Measurements from ENCODE around the gene SLBP. TPM values are rescaled to one million over a fixed set of nuclear protein-coding genes. Genes with fewer than 3 reads are reported as not detected.
A peak's percentile ranks its signal among the peaks of the same experiment; 100 is the strongest.

SLBP gene
- total and polyA plus RNA-seq, 12 donors, result 10.9 to 17.7 (median 12.8) TPM

- H3K9me3 ChIP-seq, result peaks cover 0 to 8% (median under 1%) of the 10 kb centered on the region in 11 donors
- DNase-seq (no peak), ATAC-seq (no peak)
- H3K4me1 ChIP-seq, result peaks cover 0 to 13% (median 3%) of the 10 kb centered on the region in 9 donors
- peaks cover 0 to 69% (median 4%) of the 10 kb centered on the region in 9 donors for H3K36me3 ChIP-seq
- TF ChIP-seq CTCF (IDR thresholded peaks at IDR 0.05), result no peak
- H3K4me3 ChIP-seq, result no peak overlapping the region
- peaks cover 0 to 10% (median 5%) of the 10 kb centered on the region in 7 donors for H3K27me3 ChIP-seq
- 86 to 97% methylated on average over 12 of the region's 12 CpGs for WGBS, 2 donors
- H3K27ac ChIP-seq, result no peak overlapping the region
- intact Hi-C loops (cut with DNase I), result no loop called here
Observed at GRCh38 chr4:1743551-1743950, 31.4 kb upstream of the SLBP start.

- Histone ChIP-seq H3K36me3 (peaks cover 0 to 93% (median 22%) of the 10 kb centered on the region in 9 donors), H3K4me3 (no peak overlapping the region), H3K27ac (no peak overlapping the region), H3K27me3 (no peaks in the 10 kb centered on the region), H3K4me1 (peaks cover 0 to 9% (median 0%) of the 10 kb centered on the region in 9 donors), H3K9me3 (peaks cover 0 to 22% (median 9%) of the 10 kb centered on the region in 11 donors)
- DNase-seq (no peak), ATAC-seq (no peak)
- TF ChIP-seq CTCF (IDR thresholded peaks at IDR 0.05), result no peak
- 92 to 93% methylated on average over 17 of the region's 17 CpGs for WGBS, 2 donors
- intact Hi-C loops (cut with DNase I), result no loop called here
Observed at GRCh38 chr4:1741208-1741607, 29.1 kb upstream of the SLBP start.

DNA sequence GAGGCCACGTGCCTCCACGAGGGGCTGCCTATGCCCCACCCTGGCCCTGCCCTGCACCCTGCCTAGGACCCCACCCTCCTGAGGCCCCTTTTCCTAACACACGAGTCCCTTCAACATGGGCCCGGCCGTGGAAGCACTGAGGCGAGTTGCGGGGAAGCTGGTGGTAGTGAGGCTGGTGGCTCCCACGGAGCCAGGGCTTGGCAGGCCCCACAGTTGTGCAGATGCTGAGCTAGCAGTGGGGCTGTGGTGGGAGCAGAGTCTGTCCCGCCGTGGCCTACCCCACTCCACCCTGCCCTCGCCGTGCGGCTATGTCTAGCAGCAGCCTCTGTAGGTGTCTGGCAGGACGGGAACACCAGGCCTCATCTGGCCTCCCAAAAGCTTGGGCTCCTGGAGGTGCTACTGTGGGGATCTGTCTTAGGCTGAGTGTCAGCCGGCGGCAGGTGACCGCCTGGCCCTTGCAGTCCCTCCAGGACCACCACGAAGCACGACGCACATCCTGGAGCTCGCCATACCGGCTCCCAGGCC lies 28.0 kb upstream of the SLBP start:
- 93 to 95% methylated on average over 22 of the region's 22 CpGs for WGBS, 2 donors
- intact Hi-C loops (cut with DNase I), result no loop called here

GRCh38 chr4:1739358-1739757 lies 27.2 kb upstream of the SLBP start:
- 93 to 96% methylated on average over 9 of the region's 9 CpGs for WGBS, 2 donors
- H3K36me3 ChIP-seq, result peaks cover 0 to 98% (median 22%) of the 10 kb centered on the region in 9 donors

More for the DNA sequence above, 28.0 kb upstream of the SLBP start:
- no peak for TF ChIP-seq CTCF (IDR thresholded peaks at IDR 0.05)
- peak overlapping the region in 1 of 10 donors; percentile 8 for H3K27ac ChIP-seq
- peaks cover 0 to 9% (median 0%) of the 10 kb centered on the region in 9 donors for H3K4me1 ChIP-seq
- H3K4me3 ChIP-seq, result no peak overlapping the region
- DNase-seq, result no peak
- no peaks in the 10 kb centered on the region for H3K27me3 ChIP-seq
- ATAC-seq, result peak in 2 of 8 donors; percentile 8 to 11
- H3K36me3 ChIP-seq, result peaks cover 0 to 98% (median 22%) of the 10 kb centered on the region in 9 donors
- peaks cover 0 to 22% (median 9%) of the 10 kb centered on the region in 11 donors for H3K9me3 ChIP-seq

More at GRCh38 chr4:1739358-1739757, 27.2 kb upstream of the SLBP start:
- Histone ChIP-seq H3K9me3 (peaks cover 0 to 22% (median 9%) of the 10 kb centered on the region in 11 donors), H3K27ac (no peak overlapping the region), H3K4me1 (peaks cover 0 to 9% (median 0%) of the 10 kb centered on the region in 9 donors), H3K27me3 (no peaks in the 10 kb centered on the region), H3K4me3 (no peak overlapping the region)
- TF ChIP-seq CTCF (IDR thresholded peaks at IDR 0.05), result no peak
- intact Hi-C loops (cut with DNase I), result no loop called here
- DNase-seq (no peak), ATAC-seq (no peak)

Data from heart right ventricle (tissue), 16 donors.